Measurements from ENCODE around the gene LINC00305.
A peak's percentile ranks its signal among the peaks of the same experiment; 100 is the strongest.

The LINC00305 gene

GRCh38 chr18:64111950-64112349 lies 36.9 kb downstream of the LINC00305 start:
- DNase-seq: no peak

- DNase-seq: no peak
These were observed 38.0 kb downstream of the LINC00305 start for GRCh38 chr18:64110692-64111480.

- no peak for DNase-seq
These were observed 44.9 kb downstream of the LINC00305 start for GRCh38 chr18:64103986-64104385.

GRCh38 chr18:64100116-64100922 lies 48.6 kb downstream of the LINC00305 start:
- no peak for DNase-seq

GRCh38 chr18:64099244-64099643 lies 49.6 kb downstream of the LINC00305 start:
- no peak for DNase-seq

- DNase-seq: no peak
These were observed 51.4 kb downstream of the LINC00305 start for GRCh38 chr18:64097497-64097896.

- no peak for DNase-seq
These were observed 53.8 kb downstream of the LINC00305 start for GRCh38 chr18:64095056-64095455.

GRCh38 chr18:64094210-64094609 lies 54.7 kb downstream of the LINC00305 start:
- no peak for DNase-seq

- DNase-seq: no peak
These were observed 57.4 kb downstream of the LINC00305 start for GRCh38 chr18:64091526-64091925.

- DNase-seq: no peak
These were observed 58.0 kb downstream of the LINC00305 start for GRCh38 chr18:64090876-64091275.

GRCh38 chr18:64083916-64084315 lies 65.0 kb downstream of the LINC00305 start:
- no peak for DNase-seq

GRCh38 chr18:64082513-64082912 lies 66.4 kb downstream of the LINC00305 start:
- no peak for DNase-seq

GRCh38 chr18:64082054-64082453 lies 66.8 kb downstream of the LINC00305 start:
- DNase-seq: no peak

- DNase-seq: no peak
These were observed 74.9 kb downstream of the LINC00305 start for GRCh38 chr18:64073971-64074370.

GRCh38 chr18:64055019-64055418 lies 93.9 kb downstream of the LINC00305 start:
- no peak for DNase-seq

- no peak for DNase-seq
These were observed 95.6 kb downstream of the LINC00305 start for GRCh38 chr18:64053246-64053645.

- no peak for DNase-seq
These were observed 96.1 kb downstream of the LINC00305 start for GRCh38 chr18:64052772-64053171.

GRCh38 chr18:64044616-64045015 lies 104.3 kb downstream of the LINC00305 start:
- no peak for DNase-seq

GRCh38 chr18:64042728-64043358 lies 106.0 kb downstream of the LINC00305 start:
- DNase-seq: no peak

- DNase-seq: peak; percentile 24
These were observed 111.0 kb downstream of the LINC00305 start for GRCh38 chr18:64037812-64038414.

GRCh38 chr18:64032312-64032711 lies 116.6 kb downstream of the LINC00305 start:
- no peak for DNase-seq

GRCh38 chr18:64031411-64031810 lies 117.5 kb downstream of the LINC00305 start:
- no peak for DNase-seq

Measured in CD4-positive, alpha-beta T cell treated with Interleukin-10 for 1 hour (primary cell).